B cell (primary cell): ENCODE measurements around the gene LIMCH1. TPM values are rescaled to one million over a fixed set of nuclear protein-coding genes. Genes with fewer than 3 reads are reported as not detected.

Source experiments
- ATAC-seq: fragments of 200-7000 bp; cut with Tn5 transposase; one replicate; pipeline ENCODE4 v1.10.0; 2021; ENCODE audit warnings: low read depth, mild to moderate bottlenecking, moderate number of reproducible peaks, moderate library complexity
- CTCF ChIA-PET: fragments of 350-600 bp; sonication (Branson Sonifier 250); formaldehyde crosslinking; loops from one replicate; lab custom pipeline; 2021; ENCODE audit warnings: antibody characterized with exemption, inconsistent platforms; lab: Charles Lee
- POLR2A ChIA-PET: fragments of 350-600 bp; sonication (Branson Sonifier 250); formaldehyde crosslinking; loops from one replicate; lab custom pipeline; 2021; ENCODE audit warnings: antibody characterized with exemption; lab: Charles Lee
- DNase-seq: peaks from one replicate; pipeline ENCODE4 v3.0.0; 2013
- H2AFZ ChIP-seq: 2 replicates; pipeline ENCODE4 v1.6.1; 2012; ENCODE audit warnings: mild to moderate bottlenecking, low read depth, low read length; ENCODE audit not compliant: insufficient read depth, poor library complexity, severe bottlenecking
- H3K27ac ChIP-seq, 2 donors: 1 replicate in 1 of 2; 2 replicates in 1 of 2; pipeline ENCODE4 v1.5.1; 2012 to 2013; ENCODE audit warnings: low read length in 2 of 2, mild to moderate bottlenecking in 2 of 2, moderate library complexity in 1 of 2
- H3K27me3 ChIP-seq, 4 experiments: fragments of 200-600 bp in 1 of 4; sonication (generic) in 1 of 4; replicated peaks in 1 of 4; 1 replicate in 2 of 4; 2 replicates in 2 of 4; pipeline versions ENCODE4 v1.6.1 to v1.7.0; 2013 to 2016; ENCODE audit warnings: low read length in 3 of 4, mild to moderate bottlenecking in 2 of 4, mixed read lengths in 1 of 4, moderate library complexity in 1 of 4; ENCODE audit not compliant: insufficient read depth in 4 of 4, control insufficient read depth in 3 of 4; ENCODE audit errors: control extremely low read depth in 1 of 4
- H3K36me3 ChIP-seq, 2 experiments: replicated peaks in 1 of 2; 1 replicate in 1 of 2; 2 replicates in 1 of 2; pipeline versions ENCODE4 v1.6.1 to v1.7.1; 2013; ENCODE audit warnings: low read length in 1 of 2; ENCODE audit not compliant: insufficient read depth in 2 of 2, control insufficient read depth in 1 of 2; ENCODE audit errors: control extremely low read depth in 1 of 2, extremely low read depth in 1 of 2
- H3K4me1 ChIP-seq, 2 donors: fragments of 200-600 bp in 1 of 2; sonication (generic) in 1 of 2; 1 replicate in 1 of 2; 2 replicates in 1 of 2; pipeline versions ENCODE4 v1.5.1 to v1.6.1; 2013 to 2017; ENCODE audit warnings: low read length in 2 of 2; ENCODE audit not compliant: control insufficient read depth in 2 of 2, insufficient read depth in 2 of 2
- H3K4me2 ChIP-seq: replicated peaks from 2 replicates; pipeline ENCODE3; 2012; ENCODE audit warnings: mild to moderate bottlenecking, low read depth, low read length; ENCODE audit not compliant: poor library complexity, severe bottlenecking
- H3K4me3 ChIP-seq, 5 experiments: fragments of 200-600 bp in 1 of 5; sonication (generic) in 1 of 5; 1 replicate in 3 of 5; 2 replicates in 2 of 5; pipeline versions ENCODE4 v1.5.1 to v1.7.0; 2011 to 2016; ENCODE audit warnings: low read length in 4 of 5, mild to moderate bottlenecking in 4 of 5, low read depth in 2 of 5, control low read depth in 1 of 5, moderate library complexity in 1 of 5; ENCODE audit not compliant: insufficient read depth in 1 of 5; ENCODE audit errors: control extremely low read depth in 1 of 5, extremely low read depth in 1 of 5
- H3K79me2 ChIP-seq: fragments of 200-600 bp; sonication (generic); one replicate; pipeline ENCODE4 v1.6.0; 2016; ENCODE audit warnings: low read length; ENCODE audit not compliant: control insufficient read depth, insufficient read depth
- H3K9ac ChIP-seq: fragments of 200-600 bp; sonication (generic); 2 replicates; pipeline ENCODE4 v1.6.1; 2017; ENCODE audit warnings: mild to moderate bottlenecking, low read length, moderate library complexity
- H3K9me3 ChIP-seq, 3 donors: one replicate each; pipeline versions ENCODE4 v1.6.1 to v1.7.1; 2013; ENCODE audit warnings: low read length in 2 of 3; ENCODE audit not compliant: control insufficient read depth in 2 of 3, insufficient read depth in 1 of 3; ENCODE audit errors: control extremely low read depth in 1 of 3
- H4K20me1 ChIP-seq: 2 replicates; pipeline ENCODE4 v1.6.0; 2012; ENCODE audit warnings: mild to moderate bottlenecking, low read length; ENCODE audit not compliant: insufficient read depth, control insufficient read depth, poor library complexity, severe bottlenecking
- H3K27ac Mint-ChIP-seq: one replicate; pipeline ENCODE4 v1.8.0; 2021; ENCODE audit warnings: mixed read lengths
- H3K27me3 Mint-ChIP-seq: one replicate; pipeline ENCODE4 v1.8.0; 2021; ENCODE audit warnings: mixed read lengths
- H3K4me1 Mint-ChIP-seq: one replicate; pipeline ENCODE4 v1.8.0; 2021; ENCODE audit warnings: mixed read lengths
- H3K4me3 Mint-ChIP-seq: one replicate; pipeline ENCODE4 v1.8.0; 2021; ENCODE audit warnings: mixed read lengths
- H3K9me3 Mint-ChIP-seq: one replicate; pipeline ENCODE4 v1.8.0; 2022; ENCODE audit warnings: mixed read lengths; ENCODE audit not compliant: insufficient read depth
- CTCF ChIP-seq: fragments of 200-600 bp; IDR thresholded peaks from one replicate; pipeline ENCODE4 v1.8.0; 2022; ENCODE audit warnings: antibody characterized with exemption, mild to moderate bottlenecking
- EZH2 ChIP-seq: IDR thresholded peaks from 2 replicates; pipeline ENCODE4 v1.6.1; 2012; ENCODE audit warnings: borderline replicate concordance, low read depth, mild to moderate bottlenecking, moderate library complexity, low read length; ENCODE audit not compliant: insufficient read depth, poor library complexity, severe bottlenecking
- WGBS: methylation state at CpG from one replicate; pipeline ENCODE4 v1.1.5; 2013; ENCODE audit warnings: missing lambda C conversion rate; ENCODE audit not compliant: insufficient coverage; 5-methylcytosine and 5-hydroxymethylcytosine counted together
- intact Hi-C: fragments of 100-400 bp; cut with micrococcal nuclease; formaldehyde crosslinking; loops from one replicate; pipeline ENCODE4 v1.10.0; 2022
- polyA plus RNA-seq: library from polyadenylated mRNA; depleted of rRNA; stranded (reverse); fragments of >200 nt; gene quantifications from 2 replicates; pipeline ENCODE4 v1.2.3, GENCODE V29; 2012
- total RNA-seq, 2 donors: library from RNA; stranded (reverse); fragments of 120-200 nt in 1 of 2; gene quantifications; 1 replicate in 1 of 2; 2 replicates in 1 of 2; pipeline versions ENCODE4 v1.2.3 to v1.2.4, GENCODE V29; 2013 to 2022

The LIMCH1 gene
- total and polyA plus RNA-seq, 2 donors (not counting 1 experiment from before 2014, with no cell fraction given), result not detected

- POLR2A ChIA-PET, result no interaction called here
- Mint-ChIP-seq H3K9me3 (no peaks in the 10 kb centered on the region), H3K27me3 (no peaks in the 10 kb centered on the region)
These were observed 65.0 kb downstream of the LIMCH1 start for GRCh38 chr4:41602886-41603498.

GRCh38 chr4:41609851-41610250 lies 71.9 kb downstream of the LIMCH1 start:
- Mint-ChIP-seq H3K27ac (no peak overlapping the region), H3K9me3 (no peaks in the 10 kb centered on the region), H3K4me3 (no peak overlapping the region), H3K4me1 (no peaks in the 10 kb centered on the region), H3K27me3 (peaks cover 7% of the 10 kb centered on the region)
- TF ChIP-seq CTCF (no peak), EZH2 (no peak)
- ATAC-seq, result no peak
- no peaks in the 10 kb centered on the region for H3K36me3 ChIP-seq
- H3K27me3 ChIP-seq, result peaks cover 0 to 3% (median 0%) of the 10 kb centered on the region in 4 experiments
- no peaks in the 10 kb centered on the region for H3K79me2 ChIP-seq
- H3K9me3 ChIP-seq, result no peaks in the 10 kb centered on the region
- no peak for DNase-seq
- H3K4me2 ChIP-seq, result no peak overlapping the region
- H3K4me3 ChIP-seq, result no peak overlapping the region
- no peaks in the 10 kb centered on the region for H3K4me1 ChIP-seq
- CTCF ChIA-PET, result no interaction called here
- 98% methylated on average over 3 of the region's 5 CpGs for whole genome bisulfite sequencing
- intact Hi-C loops, result no loop called here
- no peak overlapping the region for H2AFZ ChIP-seq
- POLR2A ChIA-PET, result no interaction called here
- H4K20me1 ChIP-seq, result no peaks in the 10 kb centered on the region
- H3K27ac ChIP-seq, result no peak overlapping the region
- no peak overlapping the region for H3K9ac ChIP-seq

More at GRCh38 chr4:41602886-41603498, 65.0 kb downstream of the LIMCH1 start:
- DNase-seq (no peak), ATAC-seq (no peak)
- no peak overlapping the region for H3K4me3 ChIP-seq
- H2AFZ ChIP-seq, result no peak overlapping the region
- Mint-ChIP-seq H3K27ac (no peak overlapping the region), H3K4me1 (no peaks in the 10 kb centered on the region), H3K4me3 (no peak overlapping the region)
- no peaks in the 10 kb centered on the region for H3K79me2 ChIP-seq
- no peaks in the 10 kb centered on the region for H3K9me3 ChIP-seq
- no CpG with 5 or more reads among the region's 3 CpGs for WGBS
- no peaks in the 10 kb centered on the region for H4K20me1 ChIP-seq
- intact Hi-C loops, result no loop called here
- CTCF ChIA-PET, result no interaction called here
- H3K4me2 ChIP-seq, result no peak overlapping the region
- no peaks in the 10 kb centered on the region for H3K4me1 ChIP-seq
- H3K9ac ChIP-seq, result no peak overlapping the region
- H3K27me3 ChIP-seq, result no peaks in the 10 kb centered on the region
- TF ChIP-seq EZH2, result no peak
- TF ChIP-seq CTCF, result no peak
- H3K36me3 ChIP-seq, result no peaks in the 10 kb centered on the region
- H3K27ac ChIP-seq, result no peak overlapping the region
